Activated naive CD4-positive, alpha-beta T cell treated with anti-CD3 and anti-CD28 coated beads, Interleukin-2, amount 10 ng/mL, durations not matched to agents 7 days and 5 days (primary cell): Measurements from ENCODE around the gene SLC26A1.

ENCODE experiments used
- CTCF ChIA-PET: fragments of 350-600 bp; sonication (Branson Sonifier 250); formaldehyde crosslinking; loops from one replicate; lab custom pipeline; 2021; ENCODE audit warnings: antibody characterized with exemption; lab: Charles Lee
- DNase-seq: peaks from one replicate; pipeline ENCODE4 v3.0.0-alpha.2; 2020
- H3K27ac Mint-ChIP-seq: one replicate; pipeline ENCODE4 v1.8.0; 2021; ENCODE audit warnings: mild to moderate bottlenecking, moderate library complexity, mixed read lengths
- H3K27me3 Mint-ChIP-seq: one replicate; pipeline ENCODE4 v1.8.0; 2021; ENCODE audit warnings: mild to moderate bottlenecking, mixed read lengths
- H3K36me3 Mint-ChIP-seq: one replicate; pipeline ENCODE4 v1.8.0; 2021; ENCODE audit warnings: mixed read lengths
- H3K4me1 Mint-ChIP-seq: one replicate; pipeline ENCODE4 v1.8.0; 2021; ENCODE audit warnings: mixed read lengths
- H3K4me3 Mint-ChIP-seq: one replicate; pipeline ENCODE4 v1.8.0; 2021; ENCODE audit warnings: mild to moderate bottlenecking, moderate library complexity, mixed read lengths
- H3K9me3 Mint-ChIP-seq: one replicate; pipeline ENCODE4 v1.8.0; 2021; ENCODE audit warnings: mixed read lengths

SLC26A1 gene

GRCh38 chr4:1011666-1012033, 18.4 kb upstream of the SLC26A1 start:
- peaks cover 16% of the 10 kb centered on the region for H3K4me1 Mint-ChIP-seq
- DNase-seq, result no peak
- H3K36me3 Mint-ChIP-seq, result no peaks in the 10 kb centered on the region
- H3K27ac Mint-ChIP-seq, result no peak overlapping the region
- peaks cover 33% of the 10 kb centered on the region for H3K27me3 Mint-ChIP-seq
- CTCF ChIA-PET, result no interaction called here
- peaks cover 2% of the 10 kb centered on the region for H3K9me3 Mint-ChIP-seq
- H3K4me3 Mint-ChIP-seq, result no peak overlapping the region

GRCh38 chr4:1011022-1011665, 17.9 kb upstream of the SLC26A1 start, which contains the start of gene FGFRL1:
Gene FGFRL1 (plus strand): TSS chr4:1011626. CDS start chr4:1012486, 860 bp downstream.
- peaks cover 16% of the 10 kb centered on the region for H3K4me1 Mint-ChIP-seq
- CTCF ChIA-PET, result no interaction called here
- H3K27ac Mint-ChIP-seq, result peak within 1 kb of the TSS; percentile 94
- peaks cover 2% of the 10 kb centered on the region for H3K9me3 Mint-ChIP-seq
- H3K27me3 Mint-ChIP-seq, result peaks cover 35% of the 10 kb centered on the region
- peak; percentile 94 for DNase-seq
- no peaks in the 10 kb centered on the region for H3K36me3 Mint-ChIP-seq
- peak within 1 kb of the TSS; percentile 81 for H3K4me3 Mint-ChIP-seq

DNA sequence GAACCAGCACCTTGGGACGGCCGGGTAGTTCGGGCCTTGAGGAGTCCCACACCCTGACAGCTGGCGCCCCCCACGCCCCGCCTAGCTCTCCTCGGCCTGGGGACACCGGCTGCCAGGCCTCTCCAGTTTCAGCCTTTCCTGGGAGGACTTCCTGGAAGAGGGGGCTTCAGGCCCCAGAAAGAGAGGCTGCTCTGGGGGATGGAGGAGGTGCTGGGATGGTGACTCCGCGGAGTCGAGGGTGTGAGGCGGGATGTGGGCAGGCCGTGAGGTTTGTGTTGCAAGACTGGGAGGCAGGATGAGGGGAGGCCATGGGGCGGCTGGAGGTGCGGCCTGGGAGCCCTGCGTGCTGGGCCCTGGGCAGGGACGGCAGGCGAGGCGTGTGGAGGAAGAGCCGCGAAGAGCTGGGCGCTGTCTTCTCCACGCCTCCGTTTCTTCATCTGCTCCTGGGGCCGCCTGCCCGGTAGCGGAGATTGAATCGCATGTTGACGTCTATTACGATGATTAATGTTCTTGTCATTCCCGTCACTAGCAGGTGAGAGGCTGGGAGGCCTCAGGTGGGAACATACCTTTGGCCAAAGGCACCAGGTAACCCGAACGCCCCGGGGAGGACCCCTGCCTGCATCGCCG, 17.3 kb upstream of the SLC26A1 start:
- Mint-ChIP-seq H3K36me3 (no peaks in the 10 kb centered on the region), H3K4me3 (peak overlapping the region; percentile 81), H3K9me3 (peaks cover 2% of the 10 kb centered on the region), H3K27ac (peak overlapping the region; percentile 94), H3K4me1 (peaks cover 16% of the 10 kb centered on the region), H3K27me3 (peaks cover 41% of the 10 kb centered on the region)
- CTCF ChIA-PET, result interaction anchor here (0.8 kb wide), 1 partner anchor 121 kb away, joined by 3 read pairs; no protein-coding TSS in a partner anchor
- DNase-seq, result peak; percentile 83

- H3K4me1 Mint-ChIP-seq, result peaks cover 16% of the 10 kb centered on the region
- no peaks in the 10 kb centered on the region for H3K36me3 Mint-ChIP-seq
- peak; percentile 79 for DNase-seq
- peaks cover 48% of the 10 kb centered on the region for H3K27me3 Mint-ChIP-seq
- H3K27ac Mint-ChIP-seq, result peak overlapping the region; percentile 94
- H3K9me3 Mint-ChIP-seq, result peaks cover 2% of the 10 kb centered on the region
- peak overlapping the region; percentile 81 for H3K4me3 Mint-ChIP-seq
- CTCF ChIA-PET, result interaction anchor here (0.8 to 1.2 kb wide), 2 partner anchors 11 to 122 kb away, joined by 3 read pairs; no protein-coding TSS in a partner anchor
Measured at GRCh38 chr4:1009542-1010394, 16.6 kb upstream of the SLC26A1 start.

GRCh38 chr4:1008840-1009541, 15.8 kb upstream of the SLC26A1 start:
- peak overlapping the region; percentile 67 for H3K4me3 Mint-ChIP-seq
- no peak for DNase-seq
- peaks cover 2% of the 10 kb centered on the region for H3K9me3 Mint-ChIP-seq
- CTCF ChIA-PET, result interaction anchor here (1.2 kb wide), 1 partner anchor 11 kb away, joined by 3 read pairs; no protein-coding TSS in a partner anchor
- H3K27ac Mint-ChIP-seq, result no peak overlapping the region
- peaks cover 14% of the 10 kb centered on the region for H3K4me1 Mint-ChIP-seq
- no peaks in the 10 kb centered on the region for H3K36me3 Mint-ChIP-seq
- H3K27me3 Mint-ChIP-seq, result peaks cover 56% of the 10 kb centered on the region

GRCh38 chr4:1006856-1007255, 13.7 kb upstream of the SLC26A1 start:
- peaks cover 2% of the 10 kb centered on the region for H3K9me3 Mint-ChIP-seq
- no peak for DNase-seq
- H3K36me3 Mint-ChIP-seq, result no peaks in the 10 kb centered on the region
- no peak overlapping the region for H3K4me3 Mint-ChIP-seq
- peaks cover 9% of the 10 kb centered on the region for H3K4me1 Mint-ChIP-seq
- CTCF ChIA-PET, result no interaction called here
- H3K27me3 Mint-ChIP-seq, result peaks cover 65% of the 10 kb centered on the region
- H3K27ac Mint-ChIP-seq, result no peak overlapping the region

DNA sequence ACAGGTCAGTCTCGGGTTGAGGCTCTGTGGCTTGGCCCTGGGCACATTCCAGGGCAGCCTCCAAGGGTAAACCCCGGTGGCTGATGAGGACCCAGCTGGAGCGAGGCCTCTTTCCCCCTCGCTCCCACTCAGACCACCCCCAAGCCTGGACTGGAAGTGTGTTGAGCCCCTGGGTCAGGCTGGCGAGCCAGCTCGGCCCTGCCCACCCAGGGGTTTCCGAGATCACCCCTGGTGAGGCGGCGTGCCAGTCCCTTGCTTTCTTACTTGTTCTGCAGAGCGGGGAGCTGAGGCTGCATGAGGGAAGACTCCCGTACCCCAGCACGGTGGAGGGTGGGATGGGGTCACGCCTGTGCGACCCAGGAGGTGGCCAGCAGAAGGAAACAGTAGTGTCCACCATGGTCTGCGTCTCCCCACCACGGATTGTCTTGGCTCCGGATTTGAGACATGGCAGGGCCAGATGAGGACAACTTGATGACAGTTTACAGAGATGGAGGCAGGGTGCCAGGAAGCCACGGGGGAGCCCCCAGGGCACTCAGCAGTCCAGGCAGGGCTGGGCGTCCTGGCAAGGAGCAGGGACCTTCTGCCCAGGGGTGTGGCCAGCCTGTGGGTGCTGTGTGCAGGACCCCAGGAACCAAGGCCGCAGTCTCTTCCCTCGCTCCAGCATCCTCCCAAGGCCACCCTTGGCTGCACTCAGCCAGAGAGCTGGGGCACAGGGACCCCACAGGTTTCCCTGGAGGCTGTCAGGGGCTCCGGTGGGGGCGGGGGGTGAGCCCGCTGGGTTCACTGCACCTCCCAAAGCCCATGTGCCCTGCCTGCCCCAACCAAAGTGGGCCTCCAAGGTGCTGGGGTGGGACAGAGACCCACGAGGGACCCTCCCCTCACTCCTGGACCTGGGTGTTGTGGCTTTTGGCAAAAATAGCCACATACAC, 11.6 kb upstream of the SLC26A1 start:
- Mint-ChIP-seq H3K27me3 (peaks cover 81% of the 10 kb centered on the region), H3K4me1 (peaks cover 4% of the 10 kb centered on the region), H3K9me3 (peaks cover 2% of the 10 kb centered on the region), H3K27ac (no peak overlapping the region), H3K4me3 (no peak overlapping the region), H3K36me3 (no peaks in the 10 kb centered on the region)
- no peak for DNase-seq
- CTCF ChIA-PET, result no interaction called here

GRCh38 chr4:1004071-1004418, 10.8 kb upstream of the SLC26A1 start:
- Mint-ChIP-seq H3K27ac (no peak overlapping the region), H3K4me3 (no peak overlapping the region), H3K9me3 (peaks cover 2% of the 10 kb centered on the region), H3K4me1 (peaks cover 2% of the 10 kb centered on the region), H3K27me3 (peaks cover 85% of the 10 kb centered on the region), H3K36me3 (no peaks in the 10 kb centered on the region)
- CTCF ChIA-PET, result no interaction called here
- no peak for DNase-seq

DNA sequence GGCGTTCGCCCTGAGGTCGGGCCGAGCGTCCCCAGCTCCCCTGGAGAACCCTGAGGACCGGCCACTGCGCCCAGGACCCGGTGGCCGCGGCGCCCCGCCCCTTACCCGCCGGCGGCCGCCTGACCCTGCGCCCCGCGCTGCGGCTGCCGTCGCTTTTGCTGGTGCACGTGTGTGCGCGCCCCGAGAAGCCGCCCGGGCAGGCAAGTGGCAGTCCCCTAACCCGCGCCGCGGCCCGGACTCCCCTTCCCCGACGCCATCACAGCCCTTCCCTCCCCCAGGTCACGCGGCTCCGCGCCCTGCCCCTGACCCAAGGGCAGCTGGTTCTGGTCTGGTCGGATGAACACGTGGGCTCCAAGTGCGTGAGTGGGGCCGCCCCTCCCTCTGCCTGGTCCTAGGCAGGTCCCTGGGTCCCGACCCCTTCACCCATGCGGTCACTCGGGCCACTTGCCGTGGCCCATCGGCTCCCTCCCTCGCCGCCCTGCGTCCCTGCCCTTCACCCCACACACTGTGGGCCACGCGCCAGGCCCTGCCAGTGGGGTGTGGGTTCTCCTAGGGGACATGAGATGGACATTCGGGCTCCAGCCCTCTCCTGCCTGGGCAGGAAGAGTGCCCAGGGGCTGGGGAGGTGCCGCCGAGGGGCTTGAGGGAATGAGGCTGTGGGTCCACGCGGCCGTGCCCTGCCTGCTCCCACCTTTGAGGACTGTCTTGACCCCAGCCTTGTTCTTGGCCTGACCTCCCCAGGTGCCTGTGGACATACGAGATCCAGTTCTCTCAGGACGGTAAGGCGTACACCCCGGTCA, 10.3 kb upstream of the SLC26A1 start:
- Mint-ChIP-seq H3K9me3 (peaks cover 2% of the 10 kb centered on the region), H3K27me3 (peaks cover 85% of the 10 kb centered on the region), H3K27ac (no peak overlapping the region), H3K4me1 (no peaks in the 10 kb centered on the region), H3K36me3 (no peaks in the 10 kb centered on the region), H3K4me3 (no peak overlapping the region)
- DNase-seq, result no peak
- CTCF ChIA-PET, result no interaction called here

DNA sequence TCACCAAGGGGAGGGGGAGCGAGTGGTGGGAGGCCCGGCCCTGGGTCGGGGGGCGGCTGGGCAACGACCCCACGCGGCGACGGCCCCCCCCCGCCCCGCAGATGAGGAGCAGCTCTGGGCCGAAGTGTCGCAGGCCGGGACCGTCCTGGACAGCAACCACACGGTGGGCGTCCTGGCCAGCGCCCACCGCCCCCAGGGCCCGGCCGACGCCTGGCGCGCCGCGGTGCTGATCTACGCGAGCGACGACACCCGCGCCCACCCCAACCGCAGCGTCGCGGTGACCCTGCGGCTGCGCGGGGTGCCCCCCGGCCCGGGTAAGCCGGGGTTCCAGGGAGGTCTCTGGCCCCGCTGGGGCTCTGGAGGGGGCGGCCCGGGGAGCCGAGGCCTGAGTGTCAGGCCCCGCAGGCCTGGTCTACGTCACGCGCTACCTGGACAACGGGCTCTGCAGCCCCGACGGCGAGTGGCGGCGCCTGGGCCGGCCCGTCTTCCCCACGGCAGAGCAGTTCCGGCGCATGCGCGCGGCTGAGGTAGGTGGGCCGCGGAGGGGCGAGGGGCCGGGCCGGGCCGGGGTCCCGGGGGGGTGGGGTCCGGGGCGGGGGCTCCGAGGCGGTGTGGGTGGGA, 9.5 kb upstream of the SLC26A1 start:
- no peaks in the 10 kb centered on the region for H3K4me1 Mint-ChIP-seq
- H3K27ac Mint-ChIP-seq, result no peak overlapping the region
- H3K36me3 Mint-ChIP-seq, result no peaks in the 10 kb centered on the region
- H3K9me3 Mint-ChIP-seq, result peaks cover 2% of the 10 kb centered on the region
- DNase-seq, result no peak
- CTCF ChIA-PET, result no interaction called here
- H3K4me3 Mint-ChIP-seq, result no peak overlapping the region
- peaks cover 85% of the 10 kb centered on the region for H3K27me3 Mint-ChIP-seq

- Mint-ChIP-seq H3K4me1 (no peaks in the 10 kb centered on the region), H3K4me3 (no peak overlapping the region), H3K27me3 (peaks cover 85% of the 10 kb centered on the region), H3K36me3 (no peaks in the 10 kb centered on the region), H3K27ac (no peak overlapping the region), H3K9me3 (peaks cover 2% of the 10 kb centered on the region)
- DNase-seq, result no peak
- CTCF ChIA-PET, result no interaction called here
Measured at GRCh38 chr4:1002131-1002630, 9.0 kb upstream of the SLC26A1 start.

DNA sequence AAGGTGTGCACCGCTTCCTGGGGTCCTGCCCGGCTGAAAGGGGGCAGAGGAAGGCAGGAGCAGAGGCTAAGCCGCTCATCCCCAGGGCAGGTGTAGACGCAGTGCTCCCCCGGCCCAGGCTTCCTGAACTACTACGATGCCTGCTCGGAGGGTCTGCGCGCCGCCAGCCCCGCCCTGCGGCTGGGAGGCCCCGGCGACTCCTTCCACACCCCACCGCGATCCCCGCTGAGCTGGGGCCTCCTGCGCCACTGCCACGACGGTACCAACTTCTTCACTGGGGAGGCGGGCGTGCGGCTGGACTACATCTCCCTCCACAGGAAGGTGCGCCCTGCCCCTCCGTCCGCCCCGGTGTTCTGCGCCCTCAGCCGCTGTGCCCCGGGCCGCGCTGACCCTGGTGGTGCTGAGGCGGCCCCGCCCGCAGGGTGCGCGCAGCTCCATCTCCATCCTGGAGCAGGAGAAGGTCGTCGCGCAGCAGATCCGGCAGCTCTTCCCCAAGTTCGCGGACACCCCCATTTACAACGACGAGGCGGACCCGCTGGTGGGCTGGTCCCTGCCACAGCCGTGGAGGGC, 8.4 kb upstream of the SLC26A1 start:
- peaks cover 2% of the 10 kb centered on the region for H3K4me1 Mint-ChIP-seq
- H3K9me3 Mint-ChIP-seq, result no peaks in the 10 kb centered on the region
- CTCF ChIA-PET, result no interaction called here
- no peak for DNase-seq
- H3K36me3 Mint-ChIP-seq, result no peaks in the 10 kb centered on the region
- H3K27ac Mint-ChIP-seq, result no peak overlapping the region
- peaks cover 85% of the 10 kb centered on the region for H3K27me3 Mint-ChIP-seq
- no peak overlapping the region for H3K4me3 Mint-ChIP-seq
